ENCODE data around the gene HS6ST2.

Gene HS6ST2

DNA sequence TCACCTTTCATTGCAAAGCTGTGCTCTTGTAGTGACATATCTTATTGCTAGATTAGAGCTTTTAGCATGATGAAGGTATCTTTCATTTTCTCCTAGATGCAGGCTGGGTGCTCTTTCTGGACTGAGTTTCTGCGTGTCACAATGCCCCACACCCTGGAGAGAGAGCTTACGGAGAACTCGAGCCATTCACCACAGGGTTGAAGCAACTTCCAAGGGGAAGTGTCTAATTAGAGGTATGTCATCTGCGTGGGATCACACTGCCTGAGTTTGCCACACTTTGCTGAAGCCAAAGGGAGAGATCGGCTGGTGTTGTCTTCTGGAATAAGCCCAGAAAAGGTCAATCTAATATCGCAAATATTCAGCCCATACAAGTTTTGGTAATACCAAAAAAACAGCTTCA lies 290.3 kb downstream of the HS6ST2 start:
- DNase-seq = no peak

DNA sequence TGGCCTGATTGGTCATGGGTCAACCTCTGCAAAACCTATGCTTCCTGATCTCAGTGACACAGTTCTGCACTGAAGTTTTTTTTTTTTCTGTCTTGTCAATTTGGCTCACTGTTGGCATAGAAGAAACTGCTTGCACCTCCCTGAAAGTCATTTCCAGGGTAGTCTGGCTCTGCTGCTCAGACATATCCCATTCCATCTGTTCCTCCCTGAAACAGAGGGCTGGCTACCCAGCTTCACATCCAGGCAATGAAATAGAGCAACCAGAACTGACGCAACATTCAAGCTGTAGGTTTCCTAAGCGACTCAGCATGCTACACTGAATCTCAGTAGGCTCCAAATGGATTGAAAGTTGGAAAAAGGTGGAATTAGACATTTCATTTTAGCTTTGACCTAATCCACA lies 292.8 kb downstream of the HS6ST2 start:
- no peak for DNase-seq

DNA sequence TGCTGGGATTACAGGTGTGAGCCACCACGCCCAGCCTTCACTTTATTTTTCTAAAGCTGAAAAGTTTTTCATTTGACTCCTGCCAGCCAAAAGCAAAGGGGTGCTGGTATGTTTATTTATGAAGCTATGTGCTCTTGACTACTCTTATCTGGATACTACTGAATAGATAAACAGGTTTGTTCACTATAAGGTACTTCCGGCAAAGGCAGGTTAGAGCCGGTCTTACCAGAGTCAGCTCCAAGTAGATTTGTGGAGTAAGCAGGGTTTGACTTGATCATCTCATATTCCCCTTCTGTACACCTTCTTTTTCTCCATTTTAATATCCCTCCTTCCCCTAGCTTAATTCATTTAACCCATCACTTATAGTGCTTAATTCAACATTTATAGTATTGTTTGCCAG lies 294.2 kb downstream of the HS6ST2 start:
- DNase-seq = no peak

DNA sequence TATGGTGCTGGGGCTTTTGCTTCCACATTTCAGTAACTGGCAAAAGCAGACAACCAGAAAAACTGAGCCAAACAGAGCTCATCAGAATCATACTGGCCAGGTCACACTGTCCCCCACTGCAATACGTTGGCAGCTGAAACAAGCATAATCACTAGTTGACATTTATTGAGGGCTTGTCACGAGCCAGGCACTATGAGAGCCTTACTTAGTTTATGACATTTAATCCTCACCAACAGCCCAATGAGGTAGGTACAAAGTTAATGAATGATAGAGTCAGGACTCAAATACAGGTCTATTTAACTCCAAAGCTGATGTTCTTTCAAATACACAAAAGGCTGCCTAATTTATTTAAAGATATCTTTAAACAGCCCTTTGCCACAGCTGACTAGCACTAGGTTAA lies 295.6 kb downstream of the HS6ST2 start:
- DNase-seq = no peak

DNA sequence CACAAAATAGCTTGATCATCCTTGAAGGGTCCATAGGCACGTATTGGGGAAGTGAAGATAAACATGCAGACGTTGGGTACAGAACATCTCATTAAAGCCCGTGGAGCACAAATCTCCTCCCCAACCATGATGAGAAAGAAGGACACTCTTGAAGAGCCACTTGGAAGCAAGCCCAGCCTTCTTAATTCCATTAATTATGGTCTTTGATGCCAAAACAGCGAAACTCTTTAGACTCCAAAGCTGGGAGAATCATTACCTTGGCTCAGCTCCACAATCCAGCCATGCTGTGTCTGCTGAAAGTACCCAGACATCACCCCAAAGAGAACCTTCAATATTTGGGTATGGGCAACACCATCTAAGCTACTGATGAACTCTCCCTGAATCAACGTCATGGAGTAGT lies 300.6 kb downstream of the HS6ST2 start:
- no peak for DNase-seq

DNA sequence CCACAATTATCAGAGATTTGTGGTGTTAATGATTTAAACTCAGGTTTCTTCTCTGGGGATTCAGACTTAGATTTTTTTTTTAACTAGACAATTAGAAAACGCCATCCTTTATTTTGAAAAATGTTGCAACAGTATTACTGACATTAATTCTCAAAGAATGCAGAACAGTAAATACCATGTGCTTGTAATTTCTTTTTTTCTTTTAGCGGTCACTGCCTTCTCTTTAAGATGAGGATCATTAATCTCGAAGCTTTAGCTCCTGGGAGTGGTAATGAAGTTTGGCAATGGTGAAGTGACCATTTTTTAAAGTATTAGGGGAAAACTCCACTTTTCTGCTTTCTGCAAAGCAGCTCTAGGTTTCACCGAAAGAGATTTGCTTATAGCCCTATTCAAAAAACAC lies 305.6 kb downstream of the HS6ST2 start:
- DNase-seq = no peak

DNA sequence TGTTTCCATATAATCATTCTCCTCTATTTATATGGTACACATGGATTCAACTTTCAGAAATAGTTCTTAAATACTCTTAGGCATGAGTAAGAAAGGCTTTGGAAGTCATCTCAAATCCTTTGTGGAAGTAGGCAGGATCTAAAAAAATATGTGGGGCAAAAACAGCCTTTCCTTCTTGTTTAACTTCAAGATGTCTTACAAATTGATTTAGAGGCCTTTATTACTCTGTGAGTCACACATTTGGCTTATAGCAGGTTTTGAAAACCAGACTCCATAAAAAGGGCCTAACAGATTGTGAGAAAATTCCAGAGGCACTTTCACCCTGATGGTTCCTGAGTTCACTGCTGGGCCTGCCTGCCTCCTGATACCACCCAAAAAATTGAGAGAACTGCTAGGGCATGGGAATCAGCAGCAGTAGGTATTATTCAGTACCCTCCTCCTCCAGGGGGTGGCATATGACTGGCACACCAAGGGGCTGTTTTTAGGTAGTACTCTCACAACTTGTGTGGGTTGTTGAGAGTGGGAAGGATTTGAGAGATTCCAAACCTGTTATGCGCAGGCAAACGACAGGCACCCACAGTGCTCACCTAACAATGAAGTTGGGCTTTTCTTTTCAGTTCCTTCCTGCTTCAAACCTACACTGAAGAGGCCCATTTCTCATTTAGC lies 306.9 kb downstream of the HS6ST2 start:
- DNase-seq = no peak

DNA sequence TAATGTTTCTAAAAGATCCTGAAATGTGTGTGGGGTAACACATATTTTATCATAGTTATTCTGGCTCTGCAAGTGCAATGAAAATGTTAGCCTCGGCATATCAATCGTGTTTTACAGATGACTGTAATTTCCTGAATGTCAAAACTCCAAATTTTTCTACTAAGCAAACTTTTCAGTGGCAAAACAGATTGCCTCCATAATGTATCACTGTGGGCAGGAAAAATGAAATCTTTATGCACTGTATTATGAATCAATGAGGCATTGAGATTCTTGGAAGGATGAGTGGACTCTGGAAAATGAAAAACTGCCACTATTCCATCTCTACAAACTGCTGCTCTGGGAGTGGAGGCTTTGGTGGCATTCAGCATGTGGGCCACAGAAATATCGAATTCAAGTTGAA lies 309.5 kb downstream of the HS6ST2 start:
- no peak for DNase-seq

DNA sequence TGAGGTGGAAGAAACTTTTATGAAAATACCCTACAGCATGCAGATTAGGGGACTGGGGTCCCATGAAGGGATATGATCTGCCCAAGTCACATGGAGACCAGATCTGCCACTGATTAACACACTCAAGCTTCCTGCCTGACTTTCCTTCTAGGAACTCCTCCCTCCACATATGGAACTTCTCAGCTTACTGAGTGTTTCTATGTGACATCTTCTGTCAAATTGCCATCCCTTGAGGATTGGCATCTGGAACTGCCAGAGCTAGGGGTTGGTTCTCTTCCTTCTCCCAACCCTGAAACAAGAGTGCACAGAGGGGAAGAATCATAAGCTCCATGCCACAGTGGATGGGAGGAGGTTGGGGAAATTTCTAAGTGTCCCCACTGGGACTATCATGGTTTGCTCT lies 319.0 kb downstream of the HS6ST2 start:
- no peak for DNase-seq

DNA sequence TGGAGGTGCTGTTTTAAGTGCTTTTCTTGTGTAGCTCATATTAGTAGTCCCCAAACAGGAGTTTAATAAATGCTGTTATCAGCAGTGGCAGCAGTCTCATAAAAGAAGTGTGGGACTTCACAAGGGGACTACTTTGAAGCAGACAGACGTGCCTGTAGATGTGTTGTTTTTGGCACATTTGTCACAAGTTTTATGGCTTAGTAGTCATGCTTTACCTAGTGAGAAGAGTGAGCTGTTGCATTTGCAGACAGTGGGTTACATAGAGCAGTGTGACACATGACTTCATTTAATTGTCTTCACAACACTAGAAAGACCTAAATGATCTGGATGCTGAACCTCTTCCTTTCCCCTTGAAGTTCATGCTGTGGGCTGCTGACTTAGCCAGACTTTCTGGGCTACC lies 320.1 kb downstream of the HS6ST2 start:
- DNase-seq = no peak

DNA sequence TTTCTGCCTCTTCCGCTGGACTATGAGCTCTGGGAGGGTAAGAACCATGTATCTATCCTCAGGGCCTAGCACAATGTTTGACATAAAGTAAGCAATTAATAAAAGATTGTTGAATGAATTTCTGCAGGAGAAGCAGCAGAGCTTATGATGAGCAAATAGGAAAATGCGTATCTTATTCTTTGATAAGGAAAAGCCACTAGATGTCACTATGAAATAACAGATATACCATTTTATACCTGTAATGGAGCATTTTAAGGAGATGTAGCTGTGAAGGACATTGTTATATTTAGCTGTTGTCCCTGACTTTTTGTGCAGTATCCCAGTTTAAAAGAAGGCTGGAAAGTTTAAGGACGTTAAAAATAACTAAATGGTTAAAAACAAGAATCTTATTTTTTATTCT lies 322.3 kb downstream of the HS6ST2 start:
- DNase-seq = no peak

DNA sequence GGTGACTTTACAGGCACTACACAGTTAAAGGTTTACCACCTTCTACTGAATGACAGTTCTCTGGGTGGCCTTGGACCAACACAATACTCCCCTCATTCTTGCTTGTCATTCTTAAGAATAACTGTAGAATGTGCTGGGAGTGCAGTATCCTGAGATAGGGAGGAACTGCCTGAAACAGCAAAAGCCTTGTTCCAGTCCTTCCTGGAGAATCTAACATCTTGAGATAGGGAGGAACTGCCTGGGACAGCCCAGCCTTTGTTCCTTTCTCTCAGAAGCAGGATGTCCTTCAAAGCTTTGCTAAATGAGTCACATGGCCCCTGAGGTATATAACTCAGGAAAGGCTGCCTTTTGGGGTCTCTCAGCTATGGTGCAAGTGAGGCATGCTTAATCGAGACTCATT lies 323.9 kb downstream of the HS6ST2 start:
- DNase-seq = no peak

DNA sequence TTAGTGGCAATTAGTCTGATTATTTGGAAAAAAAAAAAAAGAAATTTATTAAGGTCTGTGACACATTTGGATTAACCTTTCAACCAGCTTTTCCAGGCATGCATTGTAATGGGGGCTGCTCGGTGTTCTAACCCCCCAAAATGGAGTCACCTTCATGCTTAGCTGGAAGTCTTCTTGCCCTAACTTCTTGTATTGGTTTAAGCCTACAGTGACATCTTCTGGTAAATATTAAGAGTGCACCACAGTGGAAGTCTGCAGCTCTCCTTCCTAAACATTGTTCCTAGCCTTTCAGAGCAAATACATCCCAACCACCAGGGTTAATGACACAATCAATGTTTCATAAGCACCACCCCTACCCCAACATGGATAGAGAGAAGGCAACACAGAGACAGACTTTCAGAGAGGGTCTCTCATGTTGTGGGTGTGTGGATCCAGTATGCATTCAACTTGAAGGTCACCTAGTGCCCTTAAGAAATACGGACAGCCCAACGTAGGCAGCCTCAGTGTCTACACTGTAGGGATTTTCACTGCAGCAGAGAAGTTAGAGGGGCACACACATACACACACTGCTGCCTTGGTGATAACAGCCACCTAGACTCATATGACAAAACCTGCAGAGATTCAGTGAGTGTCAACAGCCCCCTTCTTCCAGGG lies 326.7 kb downstream of the HS6ST2 start:
- DNase-seq = no peak

DNA sequence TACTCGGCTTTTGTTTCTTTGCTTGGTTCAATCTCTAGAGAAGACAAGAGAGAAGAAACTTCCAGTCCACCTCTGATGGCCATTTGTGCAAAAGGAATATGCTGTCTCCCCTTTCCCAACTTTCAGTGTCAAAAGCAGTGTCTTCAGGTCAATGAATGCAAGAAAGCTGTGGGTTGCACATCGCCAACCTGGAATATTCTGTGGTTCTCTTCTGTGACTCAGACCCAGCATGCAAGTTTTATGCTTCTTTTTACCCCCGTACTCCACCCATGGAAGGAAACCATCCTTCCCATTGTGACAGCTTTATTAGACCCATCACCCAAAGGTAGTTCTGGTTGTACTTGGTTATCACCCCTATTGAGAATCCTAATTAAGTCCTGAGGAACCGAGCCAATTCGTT lies 334.0 kb downstream of the HS6ST2 start:
- DNase-seq = no peak

DNA sequence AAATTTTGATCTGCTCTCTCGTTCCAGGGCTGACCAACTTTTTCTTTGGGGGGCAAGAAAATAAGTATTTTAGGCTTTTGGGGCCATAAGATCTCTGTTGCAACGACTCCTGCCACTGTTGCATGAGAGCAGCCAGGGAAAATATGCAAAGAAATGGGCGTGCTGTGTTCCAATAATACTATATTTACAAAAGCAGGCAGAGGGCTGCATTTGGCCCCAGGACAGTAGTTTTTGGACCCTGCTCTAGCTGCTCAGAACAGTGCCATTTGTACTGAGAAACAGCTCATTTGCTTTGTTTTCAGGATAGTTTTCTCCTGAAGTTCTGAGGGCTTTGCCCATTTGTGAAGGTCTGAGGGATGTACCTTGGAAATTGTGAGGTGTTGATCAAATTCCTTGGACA lies 334.5 kb downstream of the HS6ST2 start:
- no peak for DNase-seq

DNA sequence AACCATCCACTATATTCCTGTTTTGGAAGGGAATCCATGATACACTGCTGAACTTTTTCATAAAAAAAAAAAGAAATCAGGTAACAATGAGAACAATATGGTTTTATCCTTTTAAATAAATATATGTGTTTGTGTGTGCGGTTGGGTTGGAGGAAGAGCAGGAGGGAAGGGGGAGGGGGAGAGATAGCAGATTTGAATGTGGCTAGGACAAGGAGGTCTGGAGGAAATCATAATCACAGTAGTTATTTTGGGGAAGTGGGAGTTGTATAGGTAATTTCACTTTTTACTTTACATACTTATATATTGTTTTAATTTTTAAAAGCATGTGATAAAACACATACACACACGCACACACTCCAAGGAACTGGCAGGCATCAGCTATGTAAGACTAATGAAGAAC lies 335.1 kb downstream of the HS6ST2 start:
- no peak for DNase-seq

DNA sequence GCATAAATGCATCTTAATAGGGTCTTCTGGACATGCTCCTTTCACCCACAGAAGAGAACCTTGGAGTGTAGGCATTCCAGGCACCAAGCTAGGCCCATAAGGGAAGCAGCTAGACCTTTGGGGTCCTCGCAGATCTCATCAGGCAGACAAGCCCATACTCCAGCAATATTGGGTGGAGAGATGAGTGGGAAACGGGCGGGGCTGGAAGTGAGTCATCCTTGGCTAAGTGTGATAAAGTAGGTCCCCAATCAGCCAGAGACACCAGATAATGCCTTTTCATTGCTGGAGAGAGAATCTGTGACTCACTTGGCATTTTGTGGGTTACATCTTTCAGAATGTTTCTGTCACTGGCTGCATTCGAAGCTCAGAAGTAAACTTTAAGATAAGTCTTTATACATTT lies 336.3 kb downstream of the HS6ST2 start:
- DNase-seq = no peak

DNA sequence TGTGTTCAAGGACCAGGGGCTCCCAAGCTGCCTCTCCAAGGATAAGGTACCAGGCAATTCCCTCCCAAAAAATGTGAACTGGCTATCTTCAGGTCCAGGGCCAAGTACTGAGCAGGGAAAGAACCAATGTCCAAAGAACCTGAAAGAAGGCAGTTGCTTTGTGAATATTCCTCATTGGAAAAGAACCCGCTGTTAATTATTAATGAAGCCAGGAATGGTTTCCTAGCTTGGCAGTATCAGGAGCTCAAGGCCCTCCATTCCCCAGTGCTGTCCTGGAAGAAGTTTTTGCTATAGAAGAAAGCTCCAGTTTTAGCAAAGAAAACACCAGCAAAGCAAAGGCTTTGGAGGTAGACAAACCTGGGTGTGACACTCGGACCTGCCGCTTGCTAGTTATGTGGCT lies 339.6 kb downstream of the HS6ST2 start:
- DNase-seq = no peak

DNA sequence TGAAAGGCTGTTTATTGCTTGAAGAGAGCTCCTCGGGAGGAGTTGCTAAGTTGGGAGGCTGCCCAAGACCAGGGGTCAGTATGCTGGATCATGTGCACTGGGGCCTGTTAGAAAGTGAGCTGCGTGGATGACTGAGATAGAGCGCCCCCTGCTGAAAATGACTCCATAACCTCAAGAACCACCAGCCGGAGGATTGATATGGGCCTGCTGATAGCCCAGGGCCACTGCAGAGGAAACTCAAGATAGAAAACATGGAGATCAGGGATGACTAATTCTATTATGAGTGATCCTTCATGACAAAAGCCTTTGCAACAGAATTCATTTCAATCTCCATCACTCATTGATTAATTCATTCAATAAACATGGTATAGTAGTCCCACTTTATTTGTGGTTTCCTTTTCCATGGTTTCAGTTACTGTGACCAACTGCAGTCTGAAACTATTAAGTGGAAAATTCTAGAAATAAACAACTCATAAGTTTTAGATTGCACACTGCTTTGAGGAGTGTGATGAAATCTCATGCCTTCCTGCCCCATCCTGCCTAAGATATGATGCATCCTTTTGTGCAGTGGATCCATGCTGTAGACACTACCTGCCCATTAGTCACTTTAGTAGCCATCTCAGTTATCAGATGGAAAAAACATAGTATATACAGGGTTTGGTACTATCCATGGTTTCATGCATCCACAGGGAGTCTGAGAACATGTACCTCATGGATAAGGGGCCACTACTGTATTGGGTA lies 342.9 kb downstream of the HS6ST2 start:
- DNase-seq = peak; percentile 38

DNA sequence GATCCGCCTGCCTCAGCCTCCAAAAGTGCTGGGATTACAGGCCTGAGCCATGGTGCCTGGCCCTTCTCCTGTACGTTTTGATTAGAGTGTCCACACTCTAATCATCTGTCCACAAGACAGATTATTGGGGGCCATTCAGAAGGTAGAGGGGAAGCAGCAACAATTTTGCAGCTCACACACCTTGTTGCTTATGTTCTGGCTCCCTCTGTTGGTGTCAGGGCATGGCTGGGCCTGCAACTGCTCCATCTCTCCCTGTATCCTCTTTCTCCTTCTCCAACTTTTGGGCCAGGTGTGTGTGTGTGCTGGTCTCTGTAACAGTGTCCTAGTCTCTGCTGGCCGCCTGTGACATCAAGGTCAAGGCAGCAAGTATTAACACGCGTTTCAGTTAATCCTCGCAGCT lies 344.1 kb downstream of the HS6ST2 start:
- no peak for DNase-seq

DNA sequence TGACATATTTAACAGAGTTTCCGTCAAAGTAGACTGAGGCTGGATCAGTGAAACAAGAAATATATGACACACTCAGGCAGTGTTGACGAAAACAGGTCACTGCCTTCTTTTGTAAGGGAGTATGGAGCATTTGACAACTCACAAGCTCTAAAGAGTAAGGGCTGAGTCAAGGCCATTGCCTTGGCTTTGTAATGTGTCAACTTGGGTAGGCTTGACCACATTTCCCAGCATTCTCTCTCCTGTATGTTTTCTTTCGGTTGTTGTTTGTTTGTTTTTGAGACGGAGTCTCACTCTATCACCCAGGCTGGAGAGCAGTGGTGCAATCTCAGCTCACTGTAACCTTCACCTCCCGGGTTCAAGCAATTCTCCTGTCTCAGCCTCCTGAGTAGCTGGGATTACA lies 344.6 kb downstream of the HS6ST2 start:
- DNase-seq = no peak

DNA sequence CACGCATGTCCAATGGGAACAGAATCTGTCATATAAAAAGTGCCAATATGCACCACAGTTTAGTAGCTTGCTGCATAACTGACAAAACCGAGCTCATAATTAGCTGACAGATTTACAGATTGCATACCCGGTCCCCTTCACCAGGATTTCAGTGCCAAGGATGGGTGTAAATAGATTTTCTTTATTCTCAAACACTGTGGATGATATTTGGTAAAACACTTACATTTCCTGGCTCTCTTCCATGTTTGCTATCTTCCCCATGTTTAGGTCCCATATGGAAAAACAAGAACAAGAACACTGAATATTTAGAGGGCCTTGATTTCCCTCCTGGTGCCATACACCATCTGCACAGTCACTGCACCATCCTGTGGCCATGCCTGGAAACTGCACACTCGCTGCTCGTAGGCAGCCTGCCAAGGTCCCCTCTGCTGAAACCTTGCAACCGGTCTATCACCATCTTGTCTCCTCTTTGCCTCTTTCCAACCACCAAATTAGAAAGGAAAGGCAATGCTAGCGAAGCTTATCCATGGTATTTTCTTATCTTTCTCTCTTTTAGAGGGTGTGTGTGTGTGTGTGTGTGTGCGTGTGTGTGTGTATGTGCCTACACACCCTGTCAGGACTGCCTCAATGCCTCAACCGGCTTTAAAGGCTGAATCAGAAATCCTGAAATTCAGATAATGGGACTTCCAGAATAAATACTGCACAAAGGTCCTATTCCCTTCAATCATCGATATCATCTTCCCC lies 345.4 kb downstream of the HS6ST2 start:
- peak; percentile 16 for DNase-seq

DNA sequence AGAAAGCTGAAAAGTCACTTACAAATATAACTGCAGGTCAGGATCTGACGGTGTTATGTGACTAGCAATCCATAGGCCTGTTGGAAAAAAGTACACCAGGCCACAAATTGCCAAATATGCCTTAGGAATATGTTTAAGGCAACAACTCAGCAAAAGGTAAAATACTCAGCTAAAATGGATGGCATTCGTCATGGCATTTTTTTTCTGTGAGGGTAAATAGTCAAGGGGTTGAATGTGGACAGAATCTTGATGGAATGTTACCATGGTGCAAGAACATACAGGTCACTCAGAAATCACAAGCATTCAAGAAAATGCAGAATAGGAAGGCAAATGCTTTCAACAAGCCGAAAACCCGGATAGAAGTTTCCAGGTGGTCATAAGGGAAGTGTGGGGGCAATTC lies 347.9 kb downstream of the HS6ST2 start:
- no peak for DNase-seq

DNA sequence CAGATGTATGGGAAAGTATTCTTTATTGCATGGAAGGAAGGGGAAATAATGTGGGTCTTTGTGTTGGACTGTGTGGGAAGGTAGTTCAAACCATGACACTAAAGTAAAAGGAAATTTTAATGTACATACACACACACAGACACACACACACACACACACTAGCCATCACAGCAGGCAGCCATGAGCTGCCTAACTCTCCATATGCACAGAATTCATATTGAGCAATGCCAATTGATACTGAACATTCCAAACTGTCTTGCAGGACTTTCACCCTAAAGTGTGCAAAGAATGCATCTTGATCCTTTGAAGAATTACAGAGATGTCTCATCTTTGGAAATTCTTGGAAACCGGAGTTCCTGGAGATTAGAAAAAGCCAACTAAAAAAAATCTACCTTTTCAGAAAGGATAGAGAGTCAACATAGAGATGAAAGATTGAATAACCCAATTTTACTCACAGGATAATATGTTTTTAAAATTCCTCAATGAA lies 349.0 kb downstream of the HS6ST2 start:
- no peak for DNase-seq
